ENCODE measurements around the gene PCSK4. TPM values are rescaled to one million over a fixed set of nuclear protein-coding genes. Genes with fewer than 3 reads are reported as not detected.

The PCSK4 gene
- total and polyA plus RNA-seq, 9 of the 15 experiments (the other 6 are each of a cell fraction or from before 2014, with no cell fraction given): 0.01 to 9.1 (median 2.1) TPM; not detected in 1

DNA sequence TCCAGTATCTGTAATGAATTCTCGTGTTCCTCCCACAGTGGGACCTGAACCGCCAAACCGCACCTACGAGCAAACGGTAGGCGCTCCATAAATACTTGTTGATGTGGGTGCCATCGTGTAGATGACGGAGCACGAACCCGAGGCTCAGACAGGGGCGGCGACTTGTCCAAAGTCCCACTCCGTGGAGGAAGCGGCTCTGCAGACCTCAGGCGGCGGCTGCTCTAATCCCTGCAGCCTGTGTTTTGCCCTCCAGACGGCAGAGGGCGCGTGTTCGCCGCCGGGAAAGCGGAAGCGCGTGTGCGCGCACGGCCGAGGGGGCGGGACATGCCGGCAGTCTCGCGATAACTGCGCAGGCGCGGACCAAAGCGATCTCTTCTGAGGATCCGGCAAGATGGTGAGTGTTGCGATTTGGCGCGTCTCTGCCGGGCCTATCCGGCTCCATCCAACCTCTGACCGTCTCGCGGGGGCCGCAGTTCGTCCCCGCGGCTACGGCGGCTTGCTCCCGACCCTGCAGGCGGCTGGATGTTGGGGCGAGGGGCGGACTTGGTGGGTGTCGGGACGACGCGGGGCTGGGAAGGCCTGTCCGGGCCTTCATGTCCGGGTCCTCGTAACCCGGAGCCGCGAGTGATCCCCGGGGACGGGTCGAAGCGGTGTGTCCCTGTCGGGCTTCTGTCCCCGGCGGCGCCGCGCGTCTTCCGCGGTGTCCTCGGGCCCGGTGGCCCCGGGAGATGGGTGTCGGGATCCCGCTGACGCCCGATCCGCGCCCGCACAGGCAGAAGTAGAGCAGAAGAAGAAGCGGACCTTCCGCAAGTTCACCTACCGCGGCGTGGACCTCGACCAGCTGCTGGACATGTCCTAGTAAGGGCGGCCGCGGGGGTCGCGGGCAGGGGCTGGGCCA is 51.9 kb downstream of the PCSK4 start, which contains the start of gene RPS15 (continued):
- TF ChIP-seq RREB1 (CRISPR knock-in tag; IDR thresholded peaks at IDR 0.05) (peak; percentile 60; the same call in 1 of the 2 replicates), POLR2AphosphoS2 (IDR thresholded peaks at IDR 0.05; ENCODE audit: low read length) (peak; percentile 80; the same call in 1 of the 2 replicates), RFX7 (CRISPR knock-in tag; IDR thresholded peaks at IDR 0.05) (0 out of 2 replicates have a peak, but pooled peaks have one; percentile 9), RFX1 (IDR thresholded peaks at IDR 0.05) (no peak), KLF16 (IDR thresholded peaks at IDR 0.05) (peak; percentile 75; the same call in 1 of the 2 replicates), SOX6 (IDR thresholded peaks at IDR 0.05) (peak; percentile 80), JUND (IDR thresholded peaks at IDR 0.05; ENCODE audit: borderline replicate concordance, low read depth, low read length) (peak; percentile 72), JUND (tag; IDR thresholded peaks at IDR 0.05; ENCODE audit: borderline replicate concordance, low read depth, low read length) (no peak; the same call in 2 of the 3 replicates), BRD4 (IDR thresholded peaks at IDR 0.05) (peak; percentile 97)
- TF ChIP-seq, protein P1, sequence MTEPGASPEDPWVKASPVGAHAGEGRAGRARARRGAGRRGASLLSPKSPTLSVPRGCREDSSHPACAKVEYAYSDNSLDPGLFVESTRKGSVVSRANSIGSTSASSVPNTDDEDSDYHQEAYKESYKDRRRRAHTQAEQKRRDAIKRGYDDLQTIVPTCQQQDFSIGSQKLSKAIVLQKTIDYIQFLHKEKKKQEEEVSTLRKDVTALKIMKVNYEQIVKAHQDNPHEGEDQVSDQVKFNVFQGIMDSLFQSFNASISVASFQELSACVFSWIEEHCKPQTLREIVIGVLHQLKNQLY (CRISPR knock-in tag; conservative IDR thresholded peaks at IDR 0.05): no peak
- TF ChIP-seq, protein P2, sequence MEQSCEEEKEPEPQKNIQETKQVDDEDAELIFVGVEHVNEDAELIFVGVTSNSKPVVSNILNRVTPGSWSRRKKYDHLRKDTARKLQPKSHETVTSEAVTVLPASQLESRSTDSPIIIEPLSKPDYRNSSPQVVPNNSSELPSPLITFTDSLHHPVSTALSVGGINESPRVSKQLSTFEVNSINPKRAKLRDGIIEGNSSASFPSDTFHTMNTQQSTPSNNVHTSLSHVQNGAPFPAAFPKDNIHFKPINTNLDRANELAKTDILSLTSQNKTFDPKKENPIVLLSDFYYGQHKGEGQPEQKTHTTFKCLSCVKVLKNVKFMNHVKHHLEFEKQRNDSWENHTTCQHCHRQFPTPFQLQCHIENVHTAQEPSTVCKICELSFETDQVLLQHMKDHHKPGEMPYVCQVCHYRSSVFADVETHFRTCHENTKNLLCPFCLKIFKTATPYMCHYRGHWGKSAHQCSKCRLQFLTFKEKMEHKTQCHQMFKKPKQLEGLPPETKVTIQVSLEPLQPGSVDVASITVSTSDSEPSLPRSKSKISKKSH (CRISPR knock-in tag; IDR thresholded peaks at IDR 0.05): no peak
